HCT116 (cell line): Measurements from ENCODE around the gene CASZ1. TPM values are rescaled to one million over a fixed set of nuclear protein-coding genes. Genes with fewer than 3 reads are reported as not detected.

Source experiments
- ATAC-seq: fragments of 200-7000 bp; cut with Tn5 transposase; 2 replicates; pipeline ENCODE4 v1.9.1; 2020; ENCODE audit warnings: mild to moderate bottlenecking, moderate library complexity
- BruUV-seq: library from RNA; stranded (reverse); fragments of 400-500 nt; replicated peaks from 2 replicates; lab custom pipeline; 2021; lab: Mats Ljungman, UMichigan
- CTCF ChIA-PET: fragments of 300-600 bp; sonication (Branson Sonifier 250); formaldehyde crosslinking; loops from one replicate; lab custom pipeline; 2021; ENCODE audit warnings: antibody characterized with exemption; lab: Charles Lee
- POLR2A ChIA-PET: fragments of 300-600, 350-600 bp; sonication (Branson Sonifier 250); formaldehyde crosslinking; loops from one replicate; lab custom pipeline; 2021; ENCODE audit warnings: antibody characterized with exemption; lab: Charles Lee
- RAD21 ChIA-PET, 2 experiments: fragments of 300-600 bp; sonication (Branson Sonifier 250); formaldehyde crosslinking; loops; one replicate each; lab custom pipeline; 2023; ENCODE audit warnings: low total read pairs in 2 of 2; ENCODE audit not compliant: uncharacterized antibody in 2 of 2, unreplicated experiment in 2 of 2, low non-redundant PET in 1 of 2; lab: Charles Lee
- DNase-seq: peaks from one replicate; pipeline ENCODE4 v3.0.0-alpha.2; 2010; ENCODE audit warnings: low read depth, low spot score
- H2AFZ ChIP-seq: fragments of 200-600 bp; shearing (Covaris generic), sonication (generic); 2 replicates; pipeline ENCODE4 v1.6.1; 2017; ENCODE audit warnings: low read depth, mixed run types, mixed read lengths, antibody characterized with exemption, low read length; ENCODE audit not compliant: poor library complexity, severe bottlenecking
- H3K27ac ChIP-seq: 2 replicates; pipeline ENCODE4 v1.5.1; 2012; ENCODE audit warnings: low read depth, low read length
- H3K27me3 ChIP-seq: fragments of 200-600 bp; sonication (generic); 2 replicates; pipeline ENCODE4 v1.6.1; 2016; ENCODE audit warnings: mixed run types, low read length, mixed read lengths; ENCODE audit not compliant: insufficient read depth
- H3K36me3 ChIP-seq, 2 experiments: fragments of 200-500 bp in 1 of 2; fragments of 200-600 bp in 1 of 2; sonication (Bioruptor generic) in 1 of 2; sonication (generic) in 1 of 2; 2 replicates each; pipeline versions ENCODE4 v1.5.1 to v1.6.1; 2014 to 2016; ENCODE audit warnings: low read length in 2 of 2, inconsistent platforms in 1 of 2, mixed read lengths in 1 of 2, mixed run types in 1 of 2; ENCODE audit not compliant: insufficient read depth in 2 of 2, control insufficient read depth in 1 of 2
- H3K4me1 ChIP-seq, 2 experiments: fragments of 200-600 bp in 1 of 2; sonication (generic) in 1 of 2; 2 replicates each; pipeline versions ENCODE4 v1.5.1 to v1.6.1; 2012 to 2017; ENCODE audit warnings: low read length in 2 of 2, inconsistent platforms in 1 of 2, mild to moderate bottlenecking in 1 of 2, mixed read lengths in 1 of 2, mixed run types in 1 of 2, moderate library complexity in 1 of 2; ENCODE audit not compliant: insufficient read depth in 2 of 2, control insufficient read depth in 1 of 2
- H3K4me2 ChIP-seq: fragments of 200-600 bp; sonication (generic); 2 replicates; pipeline ENCODE4 v1.6.1; 2017; ENCODE audit warnings: mixed run types, low read length, mixed read lengths
- H3K4me3 ChIP-seq, 2 experiments: fragments of 200-600 bp in 1 of 2; sonication (generic) in 1 of 2; replicated peaks in 1 of 2; 2 replicates each; pipeline ENCODE4 v1.5.1; 2011 to 2016; ENCODE audit warnings: low read length in 2 of 2, control low read depth in 1 of 2, low read depth in 1 of 2, mild to moderate bottlenecking in 1 of 2, mixed read lengths in 1 of 2, mixed run types in 1 of 2
- H3K79me2 ChIP-seq: fragments of 200-600 bp; sonication (generic); 2 replicates; pipeline ENCODE4 v1.6.1; 2017; ENCODE audit warnings: mild to moderate bottlenecking, mixed run types, low read length, moderate library complexity, mixed read lengths; ENCODE audit not compliant: insufficient read depth
- H3K9ac ChIP-seq: fragments of 200-600 bp; sonication (generic); 2 replicates; pipeline ENCODE4 v1.6.1; 2016; ENCODE audit warnings: low read length, mixed read lengths
- H3K9me2 ChIP-seq: fragments of 200-600 bp; sonication (generic), shearing (Covaris generic); 2 replicates; pipeline ENCODE4 v1.6.1; 2017; ENCODE audit warnings: mixed run types, mild to moderate bottlenecking, moderate library complexity; ENCODE audit not compliant: insufficient read depth
- H3K9me3 ChIP-seq, 2 experiments: fragments of 200-500 bp in 1 of 2; fragments of 200-600 bp in 1 of 2; sonication (Bioruptor generic) in 1 of 2; sonication (generic) in 1 of 2; 2 replicates each; pipeline ENCODE4 v1.6.1; 2014 to 2017; ENCODE audit warnings: low read length in 2 of 2, mixed read lengths in 2 of 2, inconsistent platforms in 1 of 2, low read depth in 1 of 2, mild to moderate bottlenecking in 1 of 2, mixed run types in 1 of 2, moderate library complexity in 1 of 2; ENCODE audit not compliant: control insufficient read depth in 1 of 2, insufficient read depth in 1 of 2
- H4K20me1 ChIP-seq: fragments of 200-600 bp; sonication (generic), shearing (Covaris generic); 2 replicates; pipeline ENCODE4 v1.6.1; 2017; ENCODE audit warnings: mixed run types, mild to moderate bottlenecking, moderate library complexity; ENCODE audit not compliant: insufficient read depth
- ATF3 ChIP-seq: IDR thresholded peaks from 2 replicates; pipeline ENCODE4 v1.6.1; 2012
- EGR1 ChIP-seq: IDR thresholded peaks from 2 replicates; pipeline ENCODE4 v1.6.1; 2012; ENCODE audit warnings: low read depth
- MAX ChIP-seq: IDR thresholded peaks from 2 replicates; pipeline ENCODE4 v1.6.1; 2012
- POLR2AphosphoS5 ChIP-seq: IDR thresholded peaks from 2 replicates; pipeline ENCODE4 v1.6.1; 2011; ENCODE audit warnings: mild to moderate bottlenecking, low read depth, low read length, moderate library complexity
- REST ChIP-seq: IDR thresholded peaks from 2 replicates; pipeline ENCODE4 v1.6.1; 2012; ENCODE audit warnings: low read depth
- SRF ChIP-seq: IDR thresholded peaks from 2 replicates; pipeline ENCODE4 v1.6.1; 2012; ENCODE audit warnings: low read depth
- YY1 ChIP-seq: IDR thresholded peaks from 2 replicates; pipeline ENCODE4 v1.6.1; 2011; ENCODE audit warnings: low read length, low read depth, moderate library complexity, mild to moderate bottlenecking; ENCODE audit not compliant: insufficient replicate concordance; ENCODE audit errors: extremely low read depth
- intact Hi-C: fragments of 100-400 bp; cut with micrococcal nuclease; formaldehyde crosslinking; loops from 2 replicates; pipeline ENCODE4 v1.10.0; 2022
- total RNA-seq: library from RNA; stranded (reverse); gene quantifications from one replicate; pipeline ENCODE4 v1.2.1, GENCODE V29; 2021; ENCODE audit not compliant: unreplicated experiment

CASZ1 gene
- total RNA-seq, 1 experiment from 2014 or later: 7.7 TPM

- Histone ChIP-seq H3K9me2 (no peaks in the 10 kb centered on the region), H4K20me1 (no peaks in the 10 kb centered on the region), H3K36me3 (no peaks in the 10 kb centered on the region; a peak in 1 of 4 replicates), H3K27me3 (no peaks in the 10 kb centered on the region), H3K4me2 (no peak overlapping the region), H3K9ac (no peak overlapping the region), H3K9me3 (no peaks in the 10 kb centered on the region), H3K27ac (no peak overlapping the region), H3K4me3 (no peak overlapping the region), H2AFZ (no peak overlapping the region), H3K4me1 (no peaks in the 10 kb centered on the region), H3K79me2 (no peaks in the 10 kb centered on the region)
- ATAC-seq: no peak
- intact Hi-C loops: no loop called here
- BruUV-seq: no TSS peak
- CTCF ChIA-PET: no interaction called here
- RAD21 ChIA-PET: no interaction called here
- no peak for DNase-seq
- TF ChIP-seq ATF3 (no peak), MAX (no peak), EGR1 (no peak), YY1 (no peak), REST (no peak), POLR2AphosphoS5 (no peak), SRF (no peak)
- POLR2A ChIA-PET: no interaction called here
These were observed 169.5 kb downstream of the CASZ1 start for GRCh38 chr1:10626791-10627410.
